Measurements from ENCODE around the gene TMEM98.

Gene TMEM98

DNA sequence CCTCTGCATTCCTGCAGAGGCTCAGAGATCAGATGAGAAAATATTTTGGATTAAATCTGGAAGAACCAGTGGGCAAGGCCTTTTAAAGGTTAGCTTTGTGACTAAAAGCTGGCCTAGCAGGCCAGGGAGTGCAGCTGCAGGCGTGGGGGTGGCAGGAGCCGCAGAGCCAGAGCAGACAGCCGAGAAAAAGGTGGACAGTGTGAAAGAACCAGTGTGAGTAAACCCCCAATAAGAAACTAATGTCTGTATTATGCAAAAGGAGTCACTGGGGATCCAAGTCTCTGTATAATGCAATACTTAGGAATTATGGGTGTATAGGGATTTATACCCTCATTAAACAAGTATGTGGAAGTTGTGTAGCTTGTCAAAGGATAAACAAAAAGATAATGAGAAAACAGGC is 42.3 kb downstream of the TMEM98 start:
- no peak for TF ChIP-seq CTCF (IDR thresholded peaks at IDR 0.05)

DNA sequence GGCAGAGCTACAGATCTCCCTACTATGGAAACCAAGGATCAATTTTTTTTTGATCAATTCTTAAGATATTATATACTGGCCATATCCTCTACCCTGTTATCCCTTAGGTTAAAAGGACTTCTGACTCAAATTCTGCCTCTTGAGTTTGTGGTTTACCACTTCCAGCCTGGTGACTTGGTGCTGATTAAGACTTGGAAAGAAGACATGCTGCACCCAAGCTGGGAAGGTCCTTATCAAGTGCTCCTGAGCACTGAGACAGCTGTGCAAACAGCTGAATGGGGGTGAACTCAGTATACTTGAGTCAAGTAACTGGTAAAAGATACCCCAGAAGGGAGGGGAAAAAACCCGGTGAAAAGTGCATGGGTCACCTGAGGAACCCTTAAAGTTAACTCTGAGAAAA is 43.2 kb downstream of the TMEM98 start:
- TF ChIP-seq CTCF (IDR thresholded peaks at IDR 0.05) = no peak

- no peak for TF ChIP-seq CTCF (IDR thresholded peaks at IDR 0.05)
Observed at GRCh38 chr17:32976131-32976530, 48.2 kb downstream of the TMEM98 start.

GRCh38 chr17:32976605-32977004 is 48.7 kb downstream of the TMEM98 start:
- TF ChIP-seq CTCF (IDR thresholded peaks at IDR 0.05) = no peak

- TF ChIP-seq CTCF (IDR thresholded peaks at IDR 0.05) = no peak
Observed at GRCh38 chr17:32980230-32980629, 52.3 kb downstream of the TMEM98 start.

- no peak for TF ChIP-seq CTCF (IDR thresholded peaks at IDR 0.05)
Observed at GRCh38 chr17:32985050-32985756, 57.2 kb downstream of the TMEM98 start.

DNA sequence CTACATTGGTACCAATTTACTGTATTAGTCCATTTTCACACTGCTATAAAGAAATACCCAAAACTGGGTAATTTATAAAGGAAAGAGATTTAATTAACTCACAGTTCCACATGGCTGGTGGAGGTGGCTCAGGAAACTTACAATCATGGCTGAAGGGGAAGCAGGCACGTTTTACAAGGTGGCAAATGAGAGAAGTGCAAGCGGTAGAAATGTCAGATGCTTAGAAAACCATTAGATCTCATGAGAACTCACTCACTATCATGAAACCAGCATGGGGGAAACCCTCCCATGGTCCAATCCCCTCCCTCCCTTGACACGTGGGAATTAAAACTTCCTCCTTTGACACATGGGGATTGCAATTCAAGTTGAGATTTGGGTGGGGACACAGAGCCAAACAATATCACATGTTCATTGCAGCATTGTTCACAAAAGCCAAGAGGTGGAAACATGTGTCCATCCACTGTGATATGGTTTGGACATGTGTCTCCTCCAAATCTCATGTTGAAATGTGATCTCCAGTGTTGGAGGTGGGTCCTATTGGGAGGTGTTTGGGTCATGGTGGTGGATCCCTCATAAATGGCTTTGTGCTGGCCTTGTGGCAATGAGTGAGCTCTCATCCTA is 60.6 kb downstream of the TMEM98 start:
- no peak for TF ChIP-seq CTCF (IDR thresholded peaks at IDR 0.05)
